WERI-Rb-1 (cell line): ENCODE measurements around the gene TTC23L.

Experiments
- DNase-seq: peaks from one replicate; pipeline ENCODE4 v3.0.0-alpha.2; 2020
- H3K27ac ChIP-seq: fragments of 250-450 bp; sonication (Bioruptor Pico); 2 replicates; pipeline ENCODE4 v1.5.1; 2020; ENCODE audit warnings: mild to moderate bottlenecking, moderate library complexity
- H3K27me3 ChIP-seq: fragments of 250-450 bp; sonication (Bioruptor Pico); 2 replicates; pipeline ENCODE4 v1.5.1; 2021; ENCODE audit warnings: mild to moderate bottlenecking, low read depth, moderate library complexity; ENCODE audit not compliant: insufficient read depth, severe bottlenecking
- H3K36me3 ChIP-seq: fragments of 250-450 bp; sonication (Bioruptor Pico); 2 replicates; pipeline ENCODE4 v1.5.1; 2020; ENCODE audit warnings: mild to moderate bottlenecking, moderate library complexity
- H3K4me3 ChIP-seq: 2 replicates; pipeline ENCODE4 v1.5.1; 2011; ENCODE audit warnings: low read depth, mild to moderate bottlenecking, control low read depth, low read length
- H3K9me3 ChIP-seq: fragments of 250-450 bp; sonication (Bioruptor Pico); 2 replicates; pipeline ENCODE4 v1.5.1; 2021; ENCODE audit warnings: mild to moderate bottlenecking, moderate library complexity; ENCODE audit not compliant: severe bottlenecking
- TF ChIP-seq, protein P1 (sequence below): IDR thresholded peaks from 2 replicates; pipeline ENCODE4 v1.5.1; 2011; ENCODE audit warnings: low read depth, mild to moderate bottlenecking, control low read depth, inconsistent platforms, low read length

The TTC23L gene

DNA sequence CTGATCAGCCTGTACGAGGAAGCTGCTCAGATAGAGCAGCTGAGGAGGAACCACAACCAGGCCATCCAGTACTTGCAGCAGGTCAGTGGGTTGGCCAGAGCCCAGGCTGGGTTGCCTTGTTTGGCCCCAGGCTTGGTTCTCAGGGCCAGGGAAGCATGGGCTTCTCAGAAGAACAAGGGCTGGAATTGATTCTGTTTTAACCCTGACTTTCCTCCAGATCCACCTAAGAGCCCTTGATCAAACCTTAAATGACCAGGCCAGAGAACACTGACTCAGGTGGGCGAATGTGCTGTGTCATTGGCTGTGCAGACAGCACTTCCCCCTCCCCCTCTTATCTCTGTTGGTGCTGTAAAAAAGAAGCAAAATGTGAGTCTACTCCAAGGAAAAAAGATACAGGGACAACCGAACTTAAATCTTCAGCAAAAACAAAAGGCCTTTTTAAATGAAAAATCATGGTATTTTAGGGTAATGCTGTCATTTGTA is 28.1 kb downstream of the TTC23L start:
- no peak overlapping the region for H3K4me3 ChIP-seq
- TF ChIP-seq, protein P1, sequence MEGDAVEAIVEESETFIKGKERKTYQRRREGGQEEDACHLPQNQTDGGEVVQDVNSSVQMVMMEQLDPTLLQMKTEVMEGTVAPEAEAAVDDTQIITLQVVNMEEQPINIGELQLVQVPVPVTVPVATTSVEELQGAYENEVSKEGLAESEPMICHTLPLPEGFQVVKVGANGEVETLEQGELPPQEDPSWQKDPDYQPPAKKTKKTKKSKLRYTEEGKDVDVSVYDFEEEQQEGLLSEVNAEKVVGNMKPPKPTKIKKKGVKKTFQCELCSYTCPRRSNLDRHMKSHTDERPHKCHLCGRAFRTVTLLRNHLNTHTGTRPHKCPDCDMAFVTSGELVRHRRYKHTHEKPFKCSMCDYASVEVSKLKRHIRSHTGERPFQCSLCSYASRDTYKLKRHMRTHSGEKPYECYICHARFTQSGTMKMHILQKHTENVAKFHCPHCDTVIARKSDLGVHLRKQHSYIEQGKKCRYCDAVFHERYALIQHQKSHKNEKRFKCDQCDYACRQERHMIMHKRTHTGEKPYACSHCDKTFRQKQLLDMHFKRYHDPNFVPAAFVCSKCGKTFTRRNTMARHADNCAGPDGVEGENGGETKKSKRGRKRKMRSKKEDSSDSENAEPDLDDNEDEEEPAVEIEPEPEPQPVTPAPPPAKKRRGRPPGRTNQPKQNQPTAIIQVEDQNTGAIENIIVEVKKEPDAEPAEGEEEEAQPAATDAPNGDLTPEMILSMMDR = no peak
- H3K27me3 ChIP-seq = no peaks in the 10 kb centered on the region
- H3K9me3 ChIP-seq = no peaks in the 10 kb centered on the region
- H3K36me3 ChIP-seq = no peaks in the 10 kb centered on the region
- DNase-seq = no peak
- no peak overlapping the region for H3K27ac ChIP-seq

DNA sequence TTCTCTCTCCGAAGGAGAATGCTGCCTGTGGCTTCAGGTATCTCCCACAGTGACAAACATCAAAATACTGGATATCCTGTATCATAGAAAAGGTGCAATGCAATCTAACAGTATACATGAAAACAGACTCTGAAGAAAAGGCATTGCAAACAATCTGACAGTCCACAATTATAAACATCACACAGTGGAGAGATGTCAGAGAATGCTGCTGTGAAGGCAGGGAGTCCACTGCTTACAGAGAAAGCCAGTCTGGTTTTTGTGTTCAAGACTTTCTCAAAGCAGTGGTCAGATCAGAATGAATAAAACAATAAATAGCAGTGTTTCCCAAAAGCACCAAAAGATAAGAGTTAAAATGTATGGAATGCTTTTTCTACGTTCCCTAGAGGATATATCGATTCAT is 28.7 kb downstream of the TTC23L start:
- H3K36me3 ChIP-seq = no peaks in the 10 kb centered on the region

DNA sequence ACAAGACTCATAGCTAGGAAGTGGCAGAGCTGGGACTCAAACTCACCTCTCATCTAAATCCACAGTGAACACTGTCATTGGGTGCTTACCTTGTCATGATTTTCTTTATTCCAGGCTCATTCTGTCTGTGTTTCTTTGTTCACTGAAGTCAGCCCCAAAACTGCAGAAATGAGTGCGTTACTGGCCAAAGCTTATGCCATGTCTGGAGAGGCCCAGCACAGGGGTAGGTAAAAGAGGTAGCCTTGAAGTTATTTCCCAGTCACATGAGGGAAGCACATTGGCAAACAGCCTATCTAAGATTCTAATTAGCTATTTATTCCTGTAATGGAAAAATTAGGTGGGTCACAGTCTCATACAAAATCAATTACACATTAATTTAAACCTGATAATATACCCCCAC is 29.8 kb downstream of the TTC23L start:
- H3K27me3 ChIP-seq = no peaks in the 10 kb centered on the region
- no peak overlapping the region for H3K27ac ChIP-seq
- TF ChIP-seq, protein P1 = no peak
- H3K4me3 ChIP-seq = no peak overlapping the region
- no peaks in the 10 kb centered on the region for H3K36me3 ChIP-seq
- DNase-seq = no peak
- no peaks in the 10 kb centered on the region for H3K9me3 ChIP-seq

More for the DNA sequence above, 28.7 kb downstream of the TTC23L start:
- no peaks in the 10 kb centered on the region for H3K27me3 ChIP-seq
- no peaks in the 10 kb centered on the region for H3K9me3 ChIP-seq
- no peak overlapping the region for H3K4me3 ChIP-seq
- DNase-seq = no peak
- H3K27ac ChIP-seq = no peak overlapping the region
- TF ChIP-seq, protein P1 = no peak

DNA sequence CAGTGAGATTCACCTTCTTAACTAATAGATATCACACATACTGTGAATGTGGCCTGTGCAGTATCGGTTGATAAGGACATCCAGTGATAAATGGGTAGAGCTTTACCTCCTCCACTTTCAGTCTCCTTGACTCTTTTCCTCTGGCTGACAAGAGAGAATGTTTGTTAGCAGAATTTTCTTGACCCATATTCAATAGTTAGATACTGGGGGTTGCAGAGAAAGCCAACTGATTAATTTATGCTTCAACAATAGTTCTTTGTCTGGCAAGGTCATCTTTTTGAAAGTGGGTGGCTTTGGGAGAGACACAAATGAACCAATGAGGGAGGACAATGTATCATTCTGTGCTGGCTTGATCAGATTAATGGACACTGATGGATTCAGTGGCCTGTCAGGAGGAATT is 30.3 kb downstream of the TTC23L start:
- H3K4me3 ChIP-seq = no peak overlapping the region
- H3K9me3 ChIP-seq = no peaks in the 10 kb centered on the region
- DNase-seq = no peak
- TF ChIP-seq, protein P1 = no peak
- no peaks in the 10 kb centered on the region for H3K36me3 ChIP-seq
- no peaks in the 10 kb centered on the region for H3K27me3 ChIP-seq
- no peak overlapping the region for H3K27ac ChIP-seq

DNA sequence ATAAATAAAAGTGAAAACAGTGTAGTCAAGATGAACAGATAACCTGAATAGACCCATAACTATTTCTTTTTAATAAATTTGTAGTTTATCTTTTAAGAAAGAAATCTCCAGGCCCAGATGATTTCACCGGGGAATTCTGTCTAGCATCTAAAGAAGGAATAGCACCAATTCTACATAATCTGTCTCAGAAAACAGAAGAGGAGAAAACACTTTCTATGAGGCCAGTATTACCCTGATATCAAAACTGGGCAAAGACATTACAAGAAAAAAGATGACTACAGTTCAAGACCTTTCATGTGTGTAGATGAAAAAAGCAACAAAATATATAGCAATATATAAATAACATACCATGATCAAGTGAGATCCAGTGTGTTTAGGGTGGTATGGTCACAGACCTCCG is 31.4 kb downstream of the TTC23L start:
- Histone ChIP-seq H3K4me3 (no peak overlapping the region), H3K9me3 (peaks cover 2% of the 10 kb centered on the region), H3K27ac (no peak overlapping the region), H3K36me3 (no peaks in the 10 kb centered on the region), H3K27me3 (no peaks in the 10 kb centered on the region)
- no peak for DNase-seq
- TF ChIP-seq, protein P1 = no peak

DNA sequence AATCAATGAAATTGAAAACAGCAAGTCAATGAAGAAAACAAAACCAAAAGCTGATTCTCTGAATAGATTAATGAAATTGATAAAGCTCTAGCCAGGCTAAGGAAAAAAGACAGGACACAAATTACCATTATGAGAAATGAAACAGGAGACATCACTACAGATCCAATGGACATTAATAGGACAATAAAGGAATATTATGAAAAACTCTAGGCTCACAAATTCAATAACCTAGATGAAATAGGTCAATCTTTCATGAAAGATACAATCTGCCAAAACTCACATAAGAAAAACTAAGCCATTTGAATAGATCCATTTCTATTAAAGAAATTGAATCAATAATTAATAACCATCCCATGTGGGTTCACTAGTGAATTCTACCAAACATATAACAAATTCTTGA is 37.3 kb downstream of the TTC23L start:
- no peaks in the 10 kb centered on the region for H3K27me3 ChIP-seq
- H3K27ac ChIP-seq = no peak overlapping the region
- no peaks in the 10 kb centered on the region for H3K36me3 ChIP-seq
- DNase-seq = no peak
- no peak overlapping the region for H3K4me3 ChIP-seq
- TF ChIP-seq, protein P1 = no peak
- H3K9me3 ChIP-seq = peaks cover 6% of the 10 kb centered on the region
